ENCODE results near the gene DAD1.

DNA sequence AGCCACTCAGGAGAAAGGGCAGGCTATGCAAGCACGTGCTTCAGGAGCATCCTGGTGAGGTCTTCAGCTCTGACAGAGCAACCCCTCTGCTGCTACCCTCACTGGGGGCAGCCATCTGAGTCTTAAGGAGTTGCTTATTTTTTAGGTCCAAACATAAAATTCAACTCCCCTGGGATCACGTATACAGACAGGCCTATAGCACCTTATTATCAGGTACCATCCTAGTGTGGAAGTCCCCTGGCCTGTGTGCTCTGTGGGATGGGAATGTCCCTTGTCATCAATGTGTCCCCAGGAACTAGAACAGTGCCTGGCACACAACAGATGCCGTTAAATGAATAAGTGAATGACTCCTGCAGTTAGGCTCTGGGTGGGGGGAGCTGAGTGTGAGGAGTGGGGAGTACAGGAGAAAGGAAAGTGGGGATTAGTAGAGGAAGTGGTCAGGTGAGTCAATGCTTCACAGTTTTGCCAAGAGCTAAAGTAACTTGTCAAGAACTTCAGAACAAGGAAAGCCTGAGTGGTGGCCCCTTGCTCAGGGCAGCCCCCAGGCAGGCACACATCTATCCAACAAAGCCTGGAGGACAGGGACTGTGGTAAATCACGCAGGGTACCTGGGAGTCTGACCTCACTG lies 33.5 kb downstream of the DAD1 start:
- TF ChIP-seq GLI4 (tag by site-specific recombination; IDR thresholded peaks at IDR 0.05) (no peak), SP2 (tag by site-specific recombination; IDR thresholded peaks at IDR 0.05) (no peak), ZFP37 (tag by site-specific recombination; IDR thresholded peaks at IDR 0.05) (no peak), ZNF776 (tag by site-specific recombination; IDR thresholded peaks at IDR 0.05; ENCODE audit: borderline replicate concordance) (no peak)
- TF ChIP-seq, protein P1, sequence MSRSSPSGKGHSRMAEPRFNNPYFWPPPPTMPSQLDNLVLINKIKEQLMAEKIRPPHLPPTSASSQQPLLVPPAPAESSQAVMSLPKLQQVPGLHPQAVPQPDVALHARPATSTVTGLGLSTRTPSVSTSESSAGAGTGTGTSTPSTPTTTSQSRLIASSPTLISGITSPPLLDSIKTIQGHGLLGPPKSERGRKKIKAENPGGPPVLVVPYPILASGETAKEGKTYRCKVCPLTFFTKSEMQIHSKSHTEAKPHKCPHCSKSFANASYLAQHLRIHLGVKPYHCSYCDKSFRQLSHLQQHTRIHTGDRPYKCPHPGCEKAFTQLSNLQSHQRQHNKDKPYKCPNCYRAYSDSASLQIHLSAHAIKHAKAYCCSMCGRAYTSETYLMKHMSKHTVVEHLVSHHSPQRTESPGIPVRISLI (tag by site-specific recombination; IDR thresholded peaks at IDR 0.05): no peak
- TF ChIP-seq, protein P2, sequence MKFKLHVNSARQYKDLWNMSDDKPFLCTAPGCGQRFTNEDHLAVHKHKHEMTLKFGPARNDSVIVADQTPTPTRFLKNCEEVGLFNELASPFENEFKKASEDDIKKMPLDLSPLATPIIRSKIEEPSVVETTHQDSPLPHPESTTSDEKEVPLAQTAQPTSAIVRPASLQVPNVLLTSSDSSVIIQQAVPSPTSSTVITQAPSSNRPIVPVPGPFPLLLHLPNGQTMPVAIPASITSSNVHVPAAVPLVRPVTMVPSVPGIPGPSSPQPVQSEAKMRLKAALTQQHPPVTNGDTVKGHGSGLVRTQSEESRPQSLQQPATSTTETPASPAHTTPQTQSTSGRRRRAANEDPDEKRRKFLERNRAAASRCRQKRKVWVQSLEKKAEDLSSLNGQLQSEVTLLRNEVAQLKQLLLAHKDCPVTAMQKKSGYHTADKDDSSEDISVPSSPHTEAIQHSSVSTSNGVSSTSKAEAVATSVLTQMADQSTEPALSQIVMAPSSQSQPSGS (tag by site-specific recombination; IDR thresholded peaks at IDR 0.05; ENCODE audit: low read depth): no peak
- TF ChIP-seq, protein P3, sequence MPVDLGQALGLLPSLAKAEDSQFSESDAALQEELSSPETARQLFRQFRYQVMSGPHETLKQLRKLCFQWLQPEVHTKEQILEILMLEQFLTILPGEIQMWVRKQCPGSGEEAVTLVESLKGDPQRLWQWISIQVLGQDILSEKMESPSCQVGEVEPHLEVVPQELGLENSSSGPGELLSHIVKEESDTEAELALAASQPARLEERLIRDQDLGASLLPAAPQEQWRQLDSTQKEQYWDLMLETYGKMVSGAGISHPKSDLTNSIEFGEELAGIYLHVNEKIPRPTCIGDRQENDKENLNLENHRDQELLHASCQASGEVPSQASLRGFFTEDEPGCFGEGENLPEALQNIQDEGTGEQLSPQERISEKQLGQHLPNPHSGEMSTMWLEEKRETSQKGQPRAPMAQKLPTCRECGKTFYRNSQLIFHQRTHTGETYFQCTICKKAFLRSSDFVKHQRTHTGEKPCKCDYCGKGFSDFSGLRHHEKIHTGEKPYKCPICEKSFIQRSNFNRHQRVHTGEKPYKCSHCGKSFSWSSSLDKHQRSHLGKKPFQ (tag by site-specific recombination; IDR thresholded peaks at IDR 0.05): no peak
- TF ChIP-seq, protein P4, sequence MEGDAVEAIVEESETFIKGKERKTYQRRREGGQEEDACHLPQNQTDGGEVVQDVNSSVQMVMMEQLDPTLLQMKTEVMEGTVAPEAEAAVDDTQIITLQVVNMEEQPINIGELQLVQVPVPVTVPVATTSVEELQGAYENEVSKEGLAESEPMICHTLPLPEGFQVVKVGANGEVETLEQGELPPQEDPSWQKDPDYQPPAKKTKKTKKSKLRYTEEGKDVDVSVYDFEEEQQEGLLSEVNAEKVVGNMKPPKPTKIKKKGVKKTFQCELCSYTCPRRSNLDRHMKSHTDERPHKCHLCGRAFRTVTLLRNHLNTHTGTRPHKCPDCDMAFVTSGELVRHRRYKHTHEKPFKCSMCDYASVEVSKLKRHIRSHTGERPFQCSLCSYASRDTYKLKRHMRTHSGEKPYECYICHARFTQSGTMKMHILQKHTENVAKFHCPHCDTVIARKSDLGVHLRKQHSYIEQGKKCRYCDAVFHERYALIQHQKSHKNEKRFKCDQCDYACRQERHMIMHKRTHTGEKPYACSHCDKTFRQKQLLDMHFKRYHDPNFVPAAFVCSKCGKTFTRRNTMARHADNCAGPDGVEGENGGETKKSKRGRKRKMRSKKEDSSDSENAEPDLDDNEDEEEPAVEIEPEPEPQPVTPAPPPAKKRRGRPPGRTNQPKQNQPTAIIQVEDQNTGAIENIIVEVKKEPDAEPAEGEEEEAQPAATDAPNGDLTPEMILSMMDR (tag by site-specific recombination; IDR thresholded peaks at IDR 0.05): no peak
- TF ChIP-seq, protein P5, sequence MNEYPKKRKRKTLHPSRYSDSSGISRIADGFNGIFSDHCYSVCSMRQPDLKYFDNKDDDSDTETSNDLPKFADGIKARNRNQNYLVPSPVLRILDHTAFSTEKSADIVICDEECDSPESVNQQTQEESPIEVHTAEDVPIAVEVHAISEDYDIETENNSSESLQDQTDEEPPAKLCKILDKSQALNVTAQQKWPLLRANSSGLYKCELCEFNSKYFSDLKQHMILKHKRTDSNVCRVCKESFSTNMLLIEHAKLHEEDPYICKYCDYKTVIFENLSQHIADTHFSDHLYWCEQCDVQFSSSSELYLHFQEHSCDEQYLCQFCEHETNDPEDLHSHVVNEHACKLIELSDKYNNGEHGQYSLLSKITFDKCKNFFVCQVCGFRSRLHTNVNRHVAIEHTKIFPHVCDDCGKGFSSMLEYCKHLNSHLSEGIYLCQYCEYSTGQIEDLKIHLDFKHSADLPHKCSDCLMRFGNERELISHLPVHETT (tag by site-specific recombination; IDR thresholded peaks at IDR 0.05): no peak
